Stimulated activated CD8-positive, alpha-beta memory T cell treated with anti-CD3 and anti-CD28 coated beads, Interleukin-7, amount 100 ng/mL, for 24 hours (primary cell): ENCODE data around the gene LMF1.

Experiments
- DNase-seq: peaks from one replicate; pipeline ENCODE4 v3.0.0-alpha.2; 2020; ENCODE audit warnings: low read depth

Gene LMF1

DNA sequence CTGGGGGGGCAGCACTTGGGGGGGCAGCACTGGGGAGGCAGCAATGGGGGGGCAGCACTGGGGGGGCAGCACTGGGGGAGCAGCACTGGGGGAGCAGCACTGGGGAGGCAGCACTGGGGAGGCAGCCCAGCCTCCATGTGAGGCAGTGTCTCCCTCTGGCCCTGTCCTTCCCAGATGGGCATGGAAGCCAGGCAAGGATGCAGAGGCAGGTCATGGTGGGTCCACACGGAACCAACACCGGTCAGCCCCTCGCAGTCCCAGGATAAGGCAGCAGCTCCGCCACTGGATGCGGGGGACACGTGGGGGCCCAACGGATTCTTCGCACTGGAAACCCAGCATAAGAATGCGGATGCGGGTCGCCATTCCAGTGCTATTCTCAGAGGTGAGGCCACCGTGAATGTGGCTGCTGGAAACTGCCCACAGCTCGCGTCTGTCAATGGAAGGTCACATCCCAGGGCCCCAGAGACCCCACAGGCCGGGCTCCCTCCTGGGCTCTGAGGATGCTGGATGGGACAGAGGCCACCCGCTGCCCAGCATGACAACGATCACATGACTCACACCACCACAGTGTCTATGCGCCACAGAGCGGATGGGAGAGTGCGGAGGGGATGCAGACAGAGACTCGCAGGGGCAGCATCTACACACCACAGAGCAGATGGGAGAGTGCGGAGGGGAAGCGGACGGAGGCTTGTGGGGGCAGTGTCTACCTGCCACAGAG lies 59.0 kb downstream of the LMF1 start:
- no peak for DNase-seq

DNA sequence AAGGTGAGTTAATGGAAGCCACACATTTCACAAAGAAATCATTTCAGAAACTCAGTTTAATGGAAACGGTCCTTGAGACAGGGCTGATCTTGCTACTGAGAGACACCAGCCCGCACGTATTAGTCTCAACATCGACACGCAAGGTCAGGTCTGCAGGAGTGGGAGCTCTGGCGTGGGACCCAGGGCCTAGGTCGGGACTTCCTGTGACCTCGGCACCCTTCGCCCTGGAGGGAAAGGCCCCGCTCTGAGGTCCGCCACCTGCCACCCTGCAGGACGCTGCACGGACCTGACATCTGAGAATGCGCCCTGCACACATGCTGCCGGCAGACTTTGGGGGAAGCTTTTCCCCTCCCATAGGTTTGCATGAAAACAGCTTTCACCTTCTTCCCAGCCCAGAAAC lies 59.7 kb downstream of the LMF1 start:
- DNase-seq: no peak

DNA sequence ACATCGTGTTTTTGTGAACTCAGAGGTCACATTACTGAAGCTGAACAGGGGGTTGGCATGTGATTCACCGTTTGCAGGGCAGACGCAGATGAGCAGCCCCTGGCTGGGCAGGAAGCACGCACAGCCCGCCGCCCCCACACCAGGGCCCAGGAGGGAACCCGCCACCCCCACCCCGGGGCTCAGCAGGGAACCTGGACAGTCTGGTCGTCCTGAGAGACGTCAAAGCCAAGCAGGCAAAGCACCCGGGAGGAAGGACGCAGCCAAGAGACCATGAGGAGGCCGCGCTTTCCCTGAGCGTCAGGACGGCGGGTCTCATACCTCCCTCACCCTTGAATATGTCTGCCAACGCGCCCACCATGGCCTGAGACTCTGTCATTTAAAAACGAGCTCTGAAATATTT lies 60.6 kb downstream of the LMF1 start:
- DNase-seq: no peak

DNA sequence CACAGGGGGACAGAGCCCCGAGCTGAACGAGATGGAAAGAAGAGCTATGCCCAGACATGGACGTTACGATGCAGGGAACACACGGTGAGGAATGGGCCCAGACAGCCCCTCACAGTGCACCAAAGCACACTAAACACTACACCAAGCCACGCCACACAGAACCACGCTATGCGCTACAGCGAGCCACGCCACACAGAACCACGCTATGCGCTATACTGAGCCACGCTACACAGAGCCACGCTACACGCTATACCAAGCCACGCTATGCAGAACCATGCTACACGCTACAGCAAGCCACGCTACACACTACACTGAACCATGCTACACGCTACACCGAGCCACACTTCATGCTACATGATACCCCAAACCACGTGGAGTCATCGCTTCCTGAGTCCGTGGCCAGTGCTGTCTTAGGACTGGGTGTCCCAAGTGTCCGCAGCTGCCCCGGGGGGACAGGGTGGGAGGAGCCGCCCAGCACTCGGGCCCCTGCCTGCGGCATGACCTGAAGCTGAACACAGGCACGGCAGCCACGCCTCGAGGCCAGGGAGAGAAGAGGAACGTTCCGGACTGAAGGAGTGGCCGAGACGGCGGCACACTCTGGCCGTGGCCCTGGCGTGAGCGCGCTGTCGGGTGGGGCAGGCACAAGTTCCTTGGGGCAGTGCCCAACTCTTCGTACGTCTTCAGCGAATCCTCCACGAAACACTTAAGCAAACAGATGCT lies 61.3 kb downstream of the LMF1 start:
- DNase-seq: no peak

DNA sequence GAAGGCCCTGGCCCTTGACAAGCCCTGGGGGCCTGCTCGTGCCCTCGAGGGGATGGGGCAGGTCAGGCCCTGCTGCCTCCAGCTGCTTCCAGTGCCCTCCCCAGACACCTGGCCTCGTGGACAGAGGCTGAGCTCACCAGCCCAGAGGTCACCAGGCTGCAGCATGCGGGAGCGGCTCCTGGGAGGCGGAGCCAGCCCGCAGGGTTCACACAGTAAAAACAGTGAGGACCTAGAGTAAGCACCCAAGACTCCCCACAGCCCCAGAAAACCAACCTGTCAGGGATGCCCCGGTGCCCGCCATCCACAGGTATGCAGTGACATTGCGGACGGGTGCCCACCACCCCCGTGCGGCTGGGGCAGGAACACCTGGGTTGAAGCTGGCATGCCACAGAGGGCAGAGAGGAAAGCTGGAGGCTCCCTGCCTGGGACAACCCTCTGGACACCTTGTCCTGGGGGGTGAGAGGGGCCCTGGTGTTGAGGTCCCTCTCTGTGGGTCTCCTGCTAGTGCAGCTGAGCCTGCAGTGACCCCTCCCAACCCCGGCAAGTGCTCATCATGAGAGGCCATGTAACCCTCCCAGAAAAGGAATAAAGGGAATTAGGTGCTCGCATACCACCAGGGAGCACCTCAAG lies 62.1 kb downstream of the LMF1 start:
- DNase-seq: no peak

DNA sequence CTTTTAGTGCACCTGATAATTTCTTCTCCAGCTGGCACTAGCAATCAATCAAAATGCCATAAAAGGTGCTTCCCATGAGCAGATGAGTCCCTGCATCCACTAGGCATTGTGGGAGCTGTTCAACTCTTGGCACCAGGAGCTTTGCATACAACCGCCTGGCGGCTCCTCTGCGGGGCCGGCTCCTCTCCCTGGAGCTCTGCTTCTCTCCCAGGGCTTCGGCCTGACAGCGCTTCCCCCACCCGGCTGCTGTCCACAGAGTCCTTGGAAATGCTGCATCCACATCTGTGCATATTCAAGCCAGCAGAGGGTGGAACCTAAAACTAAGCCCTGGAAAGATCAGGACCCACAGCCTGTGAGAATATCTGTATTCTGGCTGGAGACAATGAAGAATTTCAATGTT lies 62.9 kb downstream of the LMF1 start:
- no peak for DNase-seq

DNA sequence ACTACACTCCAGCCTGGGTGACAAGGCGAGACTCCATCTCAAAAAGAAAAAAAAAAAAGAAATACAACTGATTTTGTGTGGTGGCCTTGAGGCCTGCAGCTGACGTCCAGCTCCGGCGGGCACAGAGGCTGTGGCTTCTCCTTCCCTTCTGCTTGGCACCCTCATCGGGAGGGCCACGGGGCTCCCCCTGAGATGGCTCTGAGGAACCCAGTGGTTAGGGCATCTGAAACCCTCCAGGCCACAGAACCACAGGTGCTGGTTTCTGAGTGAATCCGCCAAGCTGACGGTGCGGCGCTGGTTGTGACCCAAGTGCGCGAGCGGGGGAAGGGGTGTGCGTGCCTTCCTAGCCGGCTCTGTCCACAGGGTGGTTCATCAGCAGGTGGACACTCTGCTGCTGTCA lies 63.4 kb downstream of the LMF1 start:
- DNase-seq: no peak

DNA sequence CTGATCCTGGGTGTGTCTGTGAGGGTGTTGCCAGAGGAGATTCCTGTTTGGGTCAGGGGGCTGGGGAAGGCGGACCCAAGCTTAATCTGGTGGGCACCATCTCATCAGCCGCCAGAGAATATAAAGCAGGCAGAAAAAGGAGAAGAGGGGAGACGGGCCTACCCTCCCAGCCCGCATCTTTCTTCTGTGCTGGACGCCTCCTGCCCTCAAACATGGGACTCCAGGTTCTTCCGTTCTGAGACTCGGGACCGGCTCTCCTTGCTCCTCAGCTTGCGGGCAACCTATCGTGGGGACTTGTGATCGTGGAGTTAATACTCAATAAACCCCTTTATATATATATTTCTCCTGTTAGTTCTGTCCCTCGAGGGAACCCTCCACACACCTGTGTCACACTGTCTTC lies 64.5 kb downstream of the LMF1 start:
- no peak for DNase-seq

DNA sequence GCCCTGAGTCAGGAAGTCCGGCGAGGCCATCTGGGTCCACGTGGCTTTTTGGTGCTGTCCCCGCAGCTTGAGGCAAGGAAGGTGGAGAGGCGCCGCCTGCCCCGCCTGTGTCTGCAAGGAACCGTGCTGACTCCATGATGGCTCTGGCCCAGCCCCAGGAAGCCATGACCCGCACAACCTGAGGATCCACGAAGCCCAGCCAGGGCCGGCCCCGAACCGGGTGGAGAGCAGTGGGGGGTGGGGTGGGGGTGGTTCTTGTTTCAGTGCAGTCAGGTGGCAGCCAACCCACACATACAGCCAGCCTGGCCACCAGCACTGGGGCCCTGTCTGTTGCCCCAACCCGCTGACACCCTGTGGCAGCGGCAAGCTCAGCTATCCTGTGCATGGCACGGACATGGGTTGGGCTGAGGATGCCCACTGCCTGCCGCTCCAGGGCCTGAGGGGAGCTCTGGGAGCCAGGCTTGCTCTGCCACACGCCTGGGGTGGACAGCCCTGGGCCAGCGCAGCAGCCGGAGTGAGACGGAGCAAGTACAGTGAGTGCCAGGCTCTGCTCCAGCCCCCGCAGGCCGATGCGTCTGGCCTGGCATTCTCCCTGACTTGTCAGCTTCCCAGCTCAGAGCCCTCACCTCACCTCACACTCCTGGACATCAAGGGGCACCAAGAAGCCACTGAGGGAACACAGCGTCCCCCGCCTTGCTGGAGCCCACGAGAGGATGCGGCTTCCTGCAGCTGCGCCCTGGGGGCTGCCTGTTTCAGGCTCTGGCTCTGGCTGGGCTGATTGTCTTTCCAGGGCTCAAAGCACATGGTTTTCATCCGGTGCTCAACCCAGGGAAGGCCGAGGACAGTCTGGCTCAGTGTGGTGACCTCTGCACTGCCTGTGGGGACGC lies 68.8 kb downstream of the LMF1 start:
- no peak for DNase-seq

DNA sequence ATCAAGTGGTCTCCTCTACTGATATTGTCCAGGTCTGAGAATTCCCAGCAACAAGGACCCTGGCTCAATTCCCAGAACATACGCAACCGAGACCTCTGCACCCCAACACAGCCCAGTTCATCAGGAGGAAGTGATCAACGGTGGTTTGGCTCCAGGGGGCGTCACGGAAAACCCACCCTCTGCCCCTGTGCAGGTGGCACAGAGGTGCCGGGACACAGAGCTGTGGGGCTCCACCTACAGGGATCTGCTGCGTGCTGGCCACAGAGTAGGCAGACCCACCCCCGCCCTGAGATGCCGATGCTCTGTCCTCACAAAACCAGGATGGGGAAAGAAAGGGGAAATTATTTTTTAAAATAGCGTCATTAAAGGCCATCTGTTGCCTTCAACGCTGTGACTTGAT lies 69.6 kb downstream of the LMF1 start:
- DNase-seq: no peak

DNA sequence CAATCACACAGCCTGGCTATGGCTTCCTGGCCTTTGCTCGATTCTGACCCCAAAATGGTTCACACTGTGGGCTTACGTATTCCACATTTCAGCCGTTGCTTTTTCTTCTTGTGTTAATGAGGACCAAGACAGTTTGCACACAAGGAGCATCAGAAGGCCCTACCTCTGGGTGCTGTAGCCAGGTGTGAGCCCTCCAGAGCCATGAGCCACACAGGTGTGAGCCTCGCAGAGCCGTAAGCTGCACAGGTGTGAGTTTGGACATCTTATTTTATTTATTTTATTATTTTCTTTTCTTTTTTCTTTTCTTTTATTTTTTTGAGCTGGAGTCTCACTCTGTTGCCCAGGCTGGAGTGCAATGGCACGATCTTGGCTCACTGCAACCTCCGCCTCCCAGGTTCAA lies 70.6 kb downstream of the LMF1 start:
- DNase-seq: no peak

DNA sequence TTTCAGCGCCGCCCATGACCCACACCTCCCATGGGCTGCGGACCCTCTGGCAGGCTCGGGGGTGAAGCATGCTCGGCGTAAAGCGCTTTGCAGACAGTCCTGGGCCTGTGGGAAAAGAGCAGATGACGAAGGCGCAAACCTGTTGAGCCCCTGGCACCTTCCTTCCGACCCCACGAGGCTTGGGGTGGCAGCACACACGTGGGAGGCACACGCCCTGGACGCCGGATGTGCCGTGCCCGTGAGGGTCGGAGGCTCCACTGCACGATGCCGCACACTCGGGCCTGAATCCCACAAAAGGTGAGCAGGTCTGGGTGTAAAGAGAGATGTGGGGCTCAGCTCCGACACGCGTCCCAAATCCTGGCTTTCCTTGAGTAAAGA lies 71.1 kb downstream of the LMF1 start:
- DNase-seq: no peak

DNA sequence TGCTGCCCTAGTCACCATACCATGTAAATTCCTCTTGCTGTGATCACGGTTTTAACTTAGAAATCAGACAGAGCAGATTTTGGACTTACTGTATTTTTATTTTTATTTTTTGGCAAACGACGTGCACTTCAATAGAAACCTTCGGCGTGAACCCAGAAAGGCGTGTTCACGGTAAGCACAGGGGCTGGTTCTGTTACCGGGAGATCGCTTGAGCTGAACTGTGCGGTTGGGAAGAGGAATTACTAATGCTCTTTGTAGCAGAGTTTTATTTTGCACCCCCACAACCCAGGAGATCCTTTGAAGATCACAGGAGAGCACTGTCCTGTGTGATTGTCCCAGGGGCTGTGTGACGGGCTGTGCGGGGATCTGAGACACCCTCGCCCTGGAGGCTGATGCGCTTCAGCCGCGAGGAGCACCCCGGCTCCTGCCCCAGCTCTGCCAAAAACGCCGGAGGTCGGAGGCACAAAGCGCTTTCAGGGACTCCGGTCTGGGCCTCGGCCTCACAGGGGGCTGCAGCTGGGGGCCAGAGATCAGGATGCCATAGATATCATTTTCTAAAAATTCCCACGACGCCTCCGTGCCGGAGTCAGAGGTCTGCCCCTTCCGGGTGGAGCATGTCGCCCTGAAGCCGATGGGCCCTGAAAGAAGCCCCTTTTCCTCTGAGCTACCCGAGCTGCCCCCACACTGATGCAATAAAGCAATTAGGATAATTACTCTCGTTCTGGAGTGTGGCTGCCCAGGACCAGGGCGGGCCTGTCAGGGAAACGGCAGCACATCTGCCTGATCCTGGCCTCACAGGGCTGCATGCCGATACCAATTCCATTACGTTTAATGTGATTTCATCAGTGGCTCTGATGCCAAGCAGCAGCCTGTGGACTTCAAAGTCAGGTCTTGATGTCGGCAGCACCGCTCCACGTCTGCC lies 71.8 kb downstream of the LMF1 start:
- no peak for DNase-seq

DNA sequence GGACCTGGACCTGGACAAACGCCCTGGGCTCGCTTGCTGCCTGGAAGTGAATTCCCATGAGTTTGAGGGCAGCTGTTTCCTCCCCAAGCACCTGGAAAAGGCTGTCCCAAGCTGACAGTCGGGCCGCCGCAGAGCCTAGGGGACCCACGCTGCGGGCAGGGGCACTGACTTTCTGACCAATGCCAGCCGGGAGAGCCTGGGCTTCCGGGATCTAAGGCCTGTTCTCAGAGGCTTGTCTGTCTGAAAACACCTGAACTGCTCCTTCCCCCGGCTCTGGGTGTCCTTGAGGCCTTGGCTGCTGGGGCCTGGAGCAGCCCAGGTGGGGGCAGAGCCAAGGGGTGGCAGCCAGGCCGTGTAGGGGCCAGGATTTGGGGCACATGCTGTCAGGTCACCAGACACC lies 72.6 kb downstream of the LMF1 start:
- DNase-seq: no peak

DNA sequence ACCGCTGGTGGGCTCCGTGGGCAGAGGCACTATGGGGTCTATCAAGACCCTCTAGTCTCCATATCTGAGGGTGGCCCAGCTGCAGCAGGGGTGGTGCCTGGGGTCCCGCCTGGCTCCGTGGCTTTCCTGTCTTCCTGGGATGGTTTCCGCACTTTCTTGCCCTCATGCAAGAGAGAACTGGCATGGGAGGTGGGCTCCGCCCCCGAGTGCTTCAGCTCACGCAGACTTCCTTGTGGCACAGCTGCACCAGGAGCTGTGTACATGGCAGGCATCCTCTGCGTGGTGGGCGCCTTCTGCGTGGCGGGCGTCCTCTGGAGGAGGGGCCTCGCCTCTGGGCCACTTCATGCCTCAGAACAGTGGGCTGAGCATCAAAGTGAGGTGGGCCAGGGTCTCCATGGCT lies 73.1 kb downstream of the LMF1 start:
- no peak for DNase-seq

DNA sequence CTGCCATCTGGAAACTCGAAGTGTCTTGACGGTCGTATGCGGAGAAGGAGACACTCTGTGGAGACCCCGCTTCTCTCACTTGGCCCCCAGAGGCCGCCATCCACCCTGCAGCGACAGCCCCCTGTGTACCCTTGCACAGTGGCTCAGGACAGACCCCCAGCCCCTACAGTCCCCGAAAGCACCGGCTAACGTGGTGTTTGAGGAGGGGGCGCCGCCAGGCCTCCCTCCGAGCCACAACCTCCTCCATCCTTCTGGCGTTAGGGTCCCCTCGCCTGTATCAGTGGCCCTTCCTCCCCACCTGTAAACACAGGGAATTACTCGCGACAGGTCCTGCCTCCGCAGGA lies 73.6 kb downstream of the LMF1 start:
- no peak for DNase-seq

DNA sequence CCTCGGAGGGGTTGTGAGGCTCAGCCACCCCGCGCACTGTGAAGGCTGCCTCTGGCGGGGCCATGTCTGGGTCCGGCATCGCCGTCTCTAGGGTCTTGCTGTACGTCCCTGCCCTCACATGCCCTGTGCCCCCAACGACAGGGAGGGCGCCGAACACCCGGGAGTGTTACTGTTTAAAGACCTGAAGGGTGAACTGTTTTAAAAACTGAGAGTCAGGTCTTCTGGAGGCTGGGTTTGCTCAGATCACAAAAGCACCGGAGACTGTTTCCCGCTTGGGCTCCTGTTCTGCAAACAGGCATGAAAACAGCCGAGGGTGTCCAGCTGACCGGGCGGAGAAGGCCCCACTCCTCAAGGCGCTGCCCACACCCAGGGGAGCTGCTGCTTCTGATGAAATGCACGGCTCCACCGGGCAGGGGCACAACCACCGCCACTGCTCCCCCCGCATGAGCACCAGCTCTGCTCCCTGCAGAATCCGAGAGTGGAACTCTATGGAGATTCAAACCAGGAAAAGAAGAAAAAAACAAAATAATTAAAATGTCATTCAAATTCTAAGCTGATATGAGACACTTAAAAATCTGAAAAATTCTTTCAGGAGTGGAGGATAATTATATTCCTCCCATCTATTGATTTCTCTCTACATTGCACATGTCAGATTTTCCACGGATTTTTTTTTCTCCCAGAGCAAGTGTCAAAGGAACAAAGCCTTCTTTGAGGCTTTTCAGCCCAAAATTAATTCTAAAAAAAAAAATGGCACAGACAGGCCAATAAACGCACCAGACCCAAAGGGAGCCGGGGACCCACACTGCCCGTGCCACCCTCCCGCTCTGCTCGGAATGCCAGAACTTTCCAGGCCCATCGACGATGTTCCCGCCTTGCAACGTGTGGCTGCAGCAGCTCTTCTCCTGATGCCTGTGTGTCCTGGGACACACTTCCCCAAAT lies 74.3 kb downstream of the LMF1 start:
- no peak for DNase-seq

DNA sequence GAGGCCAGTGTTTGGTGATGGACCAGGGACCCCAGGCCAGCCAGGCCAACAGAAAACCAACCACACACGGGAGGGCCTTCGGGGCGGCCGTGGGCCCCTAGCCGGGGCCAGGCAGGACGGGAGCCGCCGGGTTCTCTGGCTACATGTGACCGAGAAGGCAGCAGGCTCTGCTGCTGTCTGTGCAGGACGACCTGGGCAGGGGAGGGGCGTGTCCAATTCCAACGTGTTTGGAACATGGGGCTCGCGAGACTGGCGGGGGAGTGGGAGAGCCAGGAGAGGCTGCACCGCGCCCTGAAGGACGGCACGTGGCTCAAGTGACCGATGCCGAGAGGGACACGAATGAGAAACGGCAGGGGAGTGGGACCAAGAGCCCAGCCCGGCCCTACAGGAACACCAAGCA lies 75.4 kb downstream of the LMF1 start:
- DNase-seq: no peak

DNA sequence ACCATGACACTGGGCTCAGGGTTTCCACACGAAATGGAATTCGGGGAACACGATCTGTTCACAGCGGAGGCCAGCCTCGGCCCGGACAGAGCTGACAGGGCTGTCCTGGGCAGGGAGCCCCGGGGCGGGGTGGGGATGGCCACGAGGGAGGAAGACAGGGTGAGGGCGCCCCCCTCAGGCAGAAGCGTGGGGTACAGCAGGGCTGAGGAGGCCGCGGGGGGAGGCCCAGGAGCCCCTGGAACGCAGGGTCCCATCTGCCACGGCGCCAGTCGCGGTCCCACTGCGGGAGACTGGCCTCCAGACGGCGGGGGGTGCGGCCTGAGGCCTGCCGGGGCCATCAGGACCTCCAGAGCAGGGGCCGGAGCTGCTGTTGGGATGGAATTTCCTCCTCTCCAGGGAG lies 75.9 kb downstream of the LMF1 start:
- no peak for DNase-seq

DNA sequence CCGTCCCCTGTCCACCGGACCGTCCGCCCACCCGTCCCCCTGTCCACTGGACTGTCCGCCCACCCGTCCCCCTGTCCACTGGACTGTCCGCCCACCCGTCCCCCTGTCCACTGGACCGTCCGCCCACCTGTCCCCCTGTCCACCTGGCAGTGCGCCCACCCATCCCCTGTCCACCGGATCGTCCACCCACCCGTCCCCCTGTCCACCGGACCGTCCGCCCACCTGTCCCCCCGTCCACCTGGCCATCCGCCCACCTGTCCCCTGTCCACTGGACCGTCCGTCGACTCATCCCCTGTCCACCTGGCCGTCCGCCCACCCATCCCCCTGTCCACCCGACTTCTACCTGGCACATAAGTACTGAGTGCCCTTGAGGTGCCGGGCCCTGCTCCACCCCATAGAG lies 76.6 kb downstream of the LMF1 start:
- no peak for DNase-seq

DNA sequence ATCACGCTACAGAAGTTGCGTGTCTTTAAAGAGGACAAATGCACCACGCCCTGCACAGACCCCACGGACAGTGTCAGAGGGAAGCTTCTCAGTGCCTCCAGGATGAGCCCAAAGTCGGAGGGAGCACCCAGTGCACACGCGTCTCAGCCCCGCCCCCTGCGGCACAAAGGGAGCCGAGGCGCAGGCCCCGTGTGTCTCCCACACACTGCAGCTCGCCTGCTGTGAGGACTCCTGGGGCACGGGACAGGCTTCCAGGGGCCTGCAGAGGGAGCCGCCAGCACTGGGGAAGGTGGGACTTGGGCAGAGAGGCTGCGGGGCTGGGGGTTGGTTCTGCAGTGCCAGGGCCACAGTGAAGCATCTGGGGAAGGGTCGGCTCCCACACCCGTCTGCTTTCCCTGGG lies 77.4 kb downstream of the LMF1 start:
- no peak for DNase-seq
